Prostate gland (tissue), 2 donors: Measurements from ENCODE around the gene NAA10. TPM values are rescaled to one million over a fixed set of nuclear protein-coding genes. Genes with fewer than 3 reads are reported as not detected.

Experiments
- DNase-seq: peaks from one replicate; pipeline ENCODE4 v3.0.0-alpha.2; 2019; ENCODE audit warnings: low spot score
- H3K27ac ChIP-seq, 2 donors: fragments of 200-600 bp; sonication (generic); 2 replicates each; pipeline ENCODE4 v1.5.1; 2017 to 2019
- H3K27me3 ChIP-seq: fragments of 200-600 bp; sonication (generic); replicated peaks from 2 replicates; pipeline ENCODE4 v1.5.1; 2019; ENCODE audit not compliant: insufficient read depth
- H3K36me3 ChIP-seq, 2 donors: fragments of 200-600 bp; sonication (generic); 1 replicate in 1 of 2; 2 replicates in 1 of 2; pipeline versions ENCODE4 v1.5.1 to v1.8.1; 2017 to 2019
- H3K4me1 ChIP-seq: fragments of 200-600 bp; sonication (generic); replicated peaks from 2 replicates; pipeline ENCODE4 v1.5.1; 2019
- H3K4me3 ChIP-seq, 2 donors: fragments of 200-600 bp; sonication (generic); 2 replicates each; pipeline ENCODE4 v1.5.1; 2017 to 2019
- H3K9me3 ChIP-seq: fragments of 200-600 bp; sonication (generic); 2 replicates; pipeline ENCODE4 v1.5.1; 2017
- CTCF ChIP-seq, 4 experiments: fragments of 200-600 bp in 2 of 4; fragments of 450-650 bp in 2 of 4; sonication (generic) in 2 of 4; IDR thresholded peaks; 1 replicate in 3 of 4; 2 replicates in 1 of 4; pipeline ENCODE4 v1.5.1; 2016 to 2019; ENCODE audit warnings: antibody characterized with exemption in 4 of 4, mild to moderate bottlenecking in 2 of 4, moderate library complexity in 2 of 4
- POLR2A ChIP-seq: fragments of 450-650 bp; IDR thresholded peaks from one replicate; pipeline ENCODE4 v1.6.1; 2016; ENCODE audit warnings: antibody characterized with exemption, mild to moderate bottlenecking
- POLR2AphosphoS5 ChIP-seq: sonication (generic); formaldehyde crosslinking; IDR thresholded peaks from one replicate; pipeline ENCODE4 v1.6.1; 2017; ENCODE audit warnings: antibody characterized with exemption
- WGBS: methylation state at CpG from one replicate; pipeline ENCODE4 v1.1.5; 2018; 5-methylcytosine and 5-hydroxymethylcytosine counted together
- intact Hi-C: fragments of 100-400 bp; cut with DNase I; formaldehyde crosslinking; loops from one replicate; pipeline ENCODE4 v1.14.2; 2022
- microRNA-seq: library from miRNA; unstranded; fragments of <30 nt; microRNA quantifications from one replicate; pipeline ENCODE4, GENCODE V29; 2016
- small RNA-seq, 2 donors: library from RNA; depleted of rRNA; stranded (forward); fragments of <200 nt; gene quantifications; one replicate each; pipeline ENCODE3, GENCODE V24; 2016
- total RNA-seq, 2 donors: library from RNA; depleted of rRNA; stranded (reverse); fragments of >200 nt; gene quantifications; one replicate each; pipeline ENCODE4 v1.1.0, GENCODE V29; 2016

The NAA10 gene
- total RNA-seq, 2 donors from 2014 or later = 47.5 to 64.9 TPM

DNA sequence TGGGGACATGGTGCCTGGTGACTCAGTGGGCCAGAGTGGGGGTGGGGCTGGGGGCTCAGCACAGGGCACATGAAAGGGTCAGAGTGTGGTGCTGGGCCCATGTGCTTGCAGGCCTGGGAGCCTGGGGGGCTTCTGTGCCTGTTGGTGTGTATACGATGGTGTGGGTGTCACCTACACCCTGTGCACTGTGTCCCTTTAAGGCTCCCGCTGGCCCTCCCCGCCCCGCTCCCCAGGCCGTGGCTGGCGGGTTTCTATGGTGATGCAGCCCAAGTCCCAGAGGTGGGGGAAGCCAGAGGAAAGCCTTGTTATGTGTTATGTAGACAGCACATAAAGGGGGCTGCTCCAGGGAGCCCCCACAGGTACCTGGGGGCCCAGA, 54.4 kb downstream of the NAA10 start:
- peaks cover 2% of the 10 kb centered on the region for H3K27me3 ChIP-seq
- H3K4me3 ChIP-seq = no peak overlapping the region
- no peaks in the 10 kb centered on the region for H3K4me1 ChIP-seq
- H3K36me3 ChIP-seq = no peaks in the 10 kb centered on the region
- 23% methylated on average over 5 of the region's 6 CpGs for WGBS
- no peak overlapping the region for H3K27ac ChIP-seq
- no peaks in the 10 kb centered on the region for H3K9me3 ChIP-seq
- intact Hi-C loops = no loop called here
- no peak for TF ChIP-seq CTCF (IDR thresholded peaks at IDR 0.05)
- no peak for TF ChIP-seq POLR2AphosphoS5
- no peak for TF ChIP-seq POLR2A
- no peak for DNase-seq

DNA sequence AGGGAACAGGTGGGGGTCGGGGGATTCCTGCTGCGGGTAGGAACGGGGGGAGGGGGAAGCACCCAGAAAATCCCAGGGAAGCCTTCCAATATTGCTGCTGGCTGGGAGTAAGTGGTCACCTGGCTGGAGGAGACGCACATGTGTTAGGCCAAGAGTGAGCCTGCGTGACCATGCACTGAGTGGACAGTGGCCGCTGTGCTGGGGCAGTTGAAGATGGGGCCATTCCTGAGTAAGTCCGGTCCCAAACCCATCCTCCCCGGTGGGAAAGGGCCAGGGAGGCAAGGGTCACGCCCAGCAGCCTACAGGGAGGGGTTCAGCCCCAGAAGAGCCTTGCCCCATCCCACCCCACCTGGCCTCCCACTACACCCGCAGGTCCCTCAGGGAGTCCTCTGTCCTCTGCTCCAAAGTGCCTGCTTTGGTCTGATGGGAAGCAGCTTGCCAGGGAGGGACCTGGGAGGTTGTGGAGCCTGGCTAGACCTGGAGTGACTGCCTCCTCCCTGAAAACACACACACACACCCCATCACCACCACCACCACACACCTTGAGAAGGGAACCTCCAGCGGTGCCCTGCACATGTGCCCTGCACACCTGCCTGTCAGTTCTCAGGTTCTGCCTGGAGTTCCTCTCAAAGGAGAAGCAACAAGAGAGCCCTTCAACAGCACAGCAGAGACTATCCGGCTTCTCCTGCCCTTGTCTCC, 54.9 kb downstream of the NAA10 start:
- Histone ChIP-seq H3K27me3 (peaks cover 2% of the 10 kb centered on the region), H3K27ac (no peak overlapping the region), H3K4me1 (no peaks in the 10 kb centered on the region), H3K4me3 (no peak overlapping the region), H3K36me3 (no peaks in the 10 kb centered on the region), H3K9me3 (no peaks in the 10 kb centered on the region)
- no peak for TF ChIP-seq CTCF (IDR thresholded peaks at IDR 0.05)
- no peak for TF ChIP-seq POLR2A
- TF ChIP-seq POLR2AphosphoS5 = no peak
- WGBS = 58% methylated on average over 10 of the region's 12 CpGs
- no peak for DNase-seq
- intact Hi-C loops = no loop called here

Small RNAs within 50 kb of the gene (microRNA-seq; reads per million reads assigned to microRNA genes)
- not detected for gene MIR3202-1
- gene MIR3202-2 = not detected

Small RNAs within 50 kb of the gene (small RNA-seq; reads per million reads assigned to genes)
- 0 to 0.10 reads per million in 2 donors for gene MIR3202-1

Other genes starting within 250 kb of the NAA10 start
- gene SLC6A8, start 247.1 kb downstream of the NAA10 start, total RNA-seq = 10 to 100 TPM; 25.4 to 95.4 TPM
- 100 to 1,000 TPM; 144 to 244 TPM for gene BCAP31, start 210.7 kb downstream of the NAA10 start, total RNA-seq
- 10 to 100 TPM in 1 of 2 donors, 1 to 10 TPM in 1; 9.7 to 97.8 TPM for gene ABCD1, start 210.2 kb downstream of the NAA10 start, total RNA-seq
- 10 to 100 TPM; 20.9 to 52.7 TPM for gene PLXNB3, start 170.8 kb downstream of the NAA10 start, total RNA-seq
- 1 to 10 TPM; 1.4 to 2.7 TPM for gene SRPK3, start 154.0 kb downstream of the NAA10 start, total RNA-seq
- gene IDH3G, start 140.7 kb downstream of the NAA10 start, total RNA-seq = 100 to 1,000 TPM; 106 to 122 TPM
- 100 to 1,000 TPM; 288 to 623 TPM for gene SSR4, start 140.4 kb downstream of the NAA10 start, total RNA-seq
- gene PDZD4, start 104.5 kb downstream of the NAA10 start, total RNA-seq = 10 to 100 TPM in 1 of 2 donors, 1 to 10 TPM in 1; 7.2 to 16.8 TPM
- gene L1CAM, start 48.9 kb downstream of the NAA10 start, total RNA-seq = 10 to 100 TPM in 1 of 2 donors, under 1 TPM in 1; 0.73 to 18.0 TPM
- gene AVPR2, start 30.4 kb downstream of the NAA10 start, total RNA-seq = 1 to 10 TPM in 1 of 2 donors, under 1 TPM in 1; 0.41 to 2.5 TPM
- 10 to 100 TPM; 11.9 to 41.1 TPM for gene ARHGAP4, start 8.8 kb downstream of the NAA10 start, total RNA-seq
- 1 to 10 TPM; 2.4 to 4.4 TPM for gene RENBP, start 9.6 kb upstream of the NAA10 start, total RNA-seq
- gene HCFC1, start 36.8 kb upstream of the NAA10 start, total RNA-seq = 100 to 1,000 TPM in 1 of 2 donors, 10 to 100 TPM in 1; 67.7 to 115 TPM
- 10 to 100 TPM; 16.9 to 18.2 TPM for gene TMEM187, start 37.7 kb upstream of the NAA10 start, total RNA-seq
- 100 to 1,000 TPM; 113 to 122 TPM for gene IRAK1, start 84.9 kb upstream of the NAA10 start, total RNA-seq
- gene MECP2, start 162.7 kb upstream of the NAA10 start, total RNA-seq = 10 to 100 TPM; 54.4 to 85.2 TPM
- gene OPN1LW, start 209.2 kb upstream of the NAA10 start, total RNA-seq = not detected
- not detected for gene OPN1MW, start 247.6 kb upstream of the NAA10 start, total RNA-seq